Bone marrow (tissue), 2 donors: ENCODE data around the gene KIRREL3.
A peak's percentile ranks its signal among the peaks of the same experiment; 100 is the strongest.

Experiments used
- DNase-seq, 2 donors: peaks; one replicate each; lab custom pipeline; 2025; lab: John Stamatoyannopoulos, UW

KIRREL3 gene

GRCh38 chr11:126419801-126420697 lies 580.5 kb downstream of the KIRREL3 start:
- peak in 1 of 2 donors; percentile 40 for DNase-seq

GRCh38 chr11:126418887-126419286 lies 581.7 kb downstream of the KIRREL3 start:
- no peak for DNase-seq

DNA sequence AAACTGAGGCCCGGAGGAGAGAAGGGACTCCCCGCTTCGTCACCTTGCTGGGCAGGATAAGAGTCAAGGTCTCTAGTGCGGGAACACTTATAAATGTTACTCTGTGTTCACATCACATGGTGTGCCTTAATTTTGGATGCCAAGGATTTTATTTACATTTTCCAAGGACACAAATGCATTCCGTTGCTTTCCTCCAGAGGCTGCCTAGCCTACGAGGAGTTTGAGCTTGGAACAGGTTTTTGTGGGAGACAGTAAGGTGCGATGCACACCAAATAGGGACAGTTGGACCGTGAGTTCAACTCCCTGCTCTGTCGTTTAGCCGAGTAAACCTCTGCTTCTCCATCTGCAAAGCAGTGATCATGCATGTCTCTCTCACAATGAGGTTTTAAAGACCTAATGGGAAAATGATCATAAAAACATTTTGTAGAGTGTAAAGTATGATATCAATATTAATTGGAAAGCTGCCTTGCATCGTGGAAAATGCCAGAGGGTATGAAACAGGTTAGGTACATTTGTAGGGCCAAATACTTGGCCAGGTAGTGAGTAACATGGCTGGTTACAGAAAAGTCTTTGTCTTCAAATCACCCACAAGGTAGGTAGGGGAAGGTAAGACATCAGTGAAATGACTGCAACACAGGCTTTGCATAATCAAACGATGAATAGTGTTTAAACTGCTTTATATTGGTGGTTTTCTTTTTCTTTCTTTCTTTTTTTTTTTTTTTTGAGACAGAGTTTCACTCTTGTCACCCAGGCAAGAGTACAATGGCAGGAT lies 583.3 kb downstream of the KIRREL3 start:
- no peak for DNase-seq

DNA sequence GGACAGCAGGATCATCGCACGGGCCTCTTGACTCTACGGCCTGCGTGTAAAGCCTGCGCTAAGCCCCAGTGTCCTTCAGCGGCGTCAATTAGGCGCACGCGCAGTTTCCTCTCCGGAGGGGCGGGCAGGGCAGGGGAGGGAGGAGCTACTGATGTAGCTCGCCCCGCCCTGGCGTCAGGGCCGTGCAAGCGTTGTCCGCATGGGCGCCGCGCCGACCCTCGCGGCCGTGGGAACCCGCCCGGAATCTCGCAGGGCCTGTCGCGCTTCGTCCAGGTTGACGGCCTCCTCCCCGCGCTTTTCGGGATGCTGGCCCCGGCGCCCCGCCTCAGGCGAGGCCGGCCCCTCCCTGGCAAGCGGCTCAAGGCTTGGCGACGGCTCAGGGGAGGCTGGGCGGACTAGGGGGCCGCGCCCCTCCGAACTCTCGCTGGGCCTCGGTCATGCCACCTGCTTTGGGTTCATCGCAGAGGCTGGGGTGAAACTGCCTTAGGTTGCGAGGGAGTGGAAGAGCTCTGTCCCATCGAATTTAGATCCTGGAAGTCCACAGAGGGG lies 584.0 kb downstream of the KIRREL3 start:
- no peak for DNase-seq

DNA sequence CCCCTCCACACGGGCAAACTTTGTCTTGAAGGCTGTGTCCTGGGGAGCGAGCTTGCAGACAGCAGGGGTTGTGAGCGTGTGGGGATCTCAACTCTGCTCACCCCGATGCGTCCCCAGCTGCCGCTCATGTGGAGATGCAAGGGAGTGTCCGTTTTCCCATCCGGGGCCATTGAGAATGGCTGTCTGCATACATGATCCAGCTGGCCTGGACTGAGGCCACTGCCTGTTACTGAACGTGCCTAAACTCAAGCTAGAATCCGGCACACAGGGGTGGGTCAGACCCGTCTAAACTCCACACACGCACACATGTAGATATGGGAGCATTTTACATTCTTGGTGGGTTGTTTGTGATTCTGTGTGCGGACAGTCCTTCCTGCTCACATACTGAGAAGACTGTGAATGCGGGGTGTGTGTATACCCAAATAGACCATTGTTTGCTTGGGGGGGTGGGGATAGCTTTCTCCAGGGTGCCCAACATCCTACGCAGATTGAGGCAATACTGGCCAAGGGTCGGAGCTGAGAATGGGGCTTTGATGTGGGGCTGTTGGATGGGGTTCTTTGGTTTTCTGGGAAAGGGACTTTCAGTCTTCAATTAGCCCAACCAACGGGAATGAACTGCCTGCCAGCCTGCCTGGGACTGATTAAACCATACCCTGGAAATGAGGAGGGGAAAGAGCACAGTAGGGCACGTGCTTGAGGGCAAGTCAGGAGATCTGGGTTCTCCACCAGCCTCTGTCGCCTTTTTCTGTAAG lies 584.7 kb downstream of the KIRREL3 start:
- no peak for DNase-seq

DNA sequence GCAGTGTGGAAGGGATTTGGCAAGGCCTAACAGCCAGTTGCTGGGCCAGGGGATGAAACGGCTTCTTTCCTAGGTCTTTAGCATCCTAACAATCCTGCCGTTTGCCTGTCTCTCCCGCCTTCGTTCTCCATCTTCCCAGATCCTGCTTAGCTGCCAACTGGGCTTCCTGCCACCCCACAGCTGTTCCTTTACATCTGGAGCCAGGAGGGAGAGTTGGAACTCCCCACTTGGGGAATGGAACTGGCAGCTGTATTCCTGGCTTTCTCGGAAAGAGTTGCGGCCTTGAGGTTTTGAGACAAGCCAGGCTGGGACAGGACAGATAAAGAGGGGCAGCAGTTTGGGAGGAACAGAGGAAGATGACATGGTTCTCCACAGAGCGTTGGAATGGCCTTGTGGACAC lies 585.4 kb downstream of the KIRREL3 start:
- DNase-seq = no peak

GRCh38 chr11:126414615-126415014 lies 586.0 kb downstream of the KIRREL3 start:
- DNase-seq = no peak

- no peak for DNase-seq
These were observed 586.6 kb downstream of the KIRREL3 start for GRCh38 chr11:126413843-126414405.

GRCh38 chr11:126413426-126413825 lies 587.1 kb downstream of the KIRREL3 start:
- DNase-seq = no peak

- DNase-seq = no peak
These were observed 588.6 kb downstream of the KIRREL3 start for GRCh38 chr11:126411971-126412381.

GRCh38 chr11:126410649-126411048 lies 589.9 kb downstream of the KIRREL3 start:
- no peak for DNase-seq

DNA sequence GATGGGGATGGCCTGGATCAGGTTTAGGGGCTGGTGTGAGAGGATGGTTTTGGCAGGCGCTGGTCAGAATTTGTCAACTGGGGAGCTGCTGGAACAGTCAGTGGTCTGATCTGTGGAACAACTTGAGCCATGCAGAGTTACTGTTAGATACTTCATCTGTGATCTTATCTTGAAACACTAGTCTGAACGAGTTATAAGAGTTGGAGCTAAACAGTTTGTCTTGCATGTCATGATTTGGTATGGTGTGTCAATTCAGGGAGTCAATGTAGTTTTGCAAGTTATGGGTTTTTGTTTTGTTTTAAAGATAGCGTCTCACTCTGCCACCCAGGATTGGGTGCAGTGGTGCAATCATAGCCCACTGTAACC lies 591.0 kb downstream of the KIRREL3 start:
- no peak for DNase-seq

DNA sequence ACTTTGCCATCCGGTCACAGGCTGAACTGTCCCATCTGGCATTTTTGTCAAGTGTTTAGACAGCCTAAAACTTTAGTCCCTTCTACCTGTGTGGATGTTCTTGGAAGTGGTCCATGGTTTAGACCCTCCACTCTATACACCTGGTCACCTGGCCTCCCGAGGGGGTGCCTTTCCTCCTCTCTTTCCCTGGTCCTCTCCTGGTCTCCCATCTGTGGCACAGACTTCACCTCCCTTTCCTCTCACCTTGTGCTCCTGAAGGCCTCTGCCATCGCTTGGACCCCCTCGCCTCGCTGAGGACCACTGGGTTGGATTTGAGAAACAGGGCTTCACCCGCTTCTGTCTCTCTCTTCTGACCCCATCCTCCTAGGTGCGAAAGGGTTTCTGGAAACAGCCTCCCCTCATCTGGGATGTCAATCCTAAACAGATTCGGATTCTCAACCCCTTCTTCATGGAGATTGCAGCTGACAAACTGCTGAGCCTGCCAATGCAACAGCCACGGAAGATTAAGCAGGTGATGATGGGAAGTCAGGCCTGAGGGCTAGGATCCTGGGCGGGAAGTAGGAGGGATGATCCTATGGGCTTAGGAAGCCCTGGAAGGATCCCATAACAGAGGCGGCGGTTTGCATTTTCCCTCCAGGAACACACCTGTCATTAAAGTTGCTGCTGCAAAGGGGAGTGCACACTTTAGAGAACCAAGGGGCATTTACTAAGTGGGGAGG lies 591.5 kb downstream of the KIRREL3 start:
- DNase-seq = no peak

DNA sequence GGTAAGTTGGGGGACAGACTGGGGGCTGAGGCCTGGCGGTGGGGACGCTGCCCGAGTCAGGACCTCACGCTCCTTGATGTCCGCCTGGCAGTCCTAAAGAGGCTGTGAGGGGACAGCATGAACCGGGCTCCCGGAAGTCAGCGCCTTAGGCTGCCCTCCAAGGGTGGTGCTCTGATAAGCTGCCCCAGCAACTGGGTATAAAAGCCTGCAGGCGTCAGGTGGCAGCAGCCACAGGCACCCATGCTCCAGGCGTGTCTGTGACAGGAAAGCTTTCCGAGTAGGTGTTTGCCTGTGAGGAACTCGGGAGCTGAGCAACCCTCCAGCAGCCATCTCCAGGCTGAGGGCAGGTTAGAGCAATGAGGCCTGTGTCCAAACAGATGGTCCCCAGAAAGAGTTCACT lies 592.1 kb downstream of the KIRREL3 start:
- no peak for DNase-seq

GRCh38 chr11:126407682-126408288 lies 592.8 kb downstream of the KIRREL3 start:
- no peak for DNase-seq

DNA sequence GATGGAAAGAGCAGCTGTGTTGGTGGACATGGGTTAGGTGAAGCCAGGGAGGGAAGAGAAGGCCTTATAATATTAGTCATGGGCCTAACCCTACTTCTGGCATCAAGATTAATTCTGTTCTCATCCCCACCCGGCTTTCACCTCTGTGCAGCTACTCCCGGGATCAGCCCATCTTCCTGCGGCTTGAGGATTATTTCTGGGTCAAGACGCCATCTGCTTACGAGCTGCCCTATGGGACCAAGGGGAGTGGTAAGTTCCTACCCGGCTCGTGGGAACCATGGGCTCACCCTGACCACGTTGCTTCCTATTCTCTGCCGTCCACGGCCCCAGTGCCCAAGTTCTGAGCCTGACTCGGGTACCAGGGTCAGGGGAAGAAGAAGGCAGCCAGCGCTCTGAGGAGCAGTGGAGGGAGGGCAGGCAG lies 593.5 kb downstream of the KIRREL3 start:
- DNase-seq = no peak

GRCh38 chr11:126406368-126406767 lies 594.2 kb downstream of the KIRREL3 start:
- no peak for DNase-seq

- DNase-seq = no peak
These were observed 594.7 kb downstream of the KIRREL3 start for GRCh38 chr11:126405906-126406305.

DNA sequence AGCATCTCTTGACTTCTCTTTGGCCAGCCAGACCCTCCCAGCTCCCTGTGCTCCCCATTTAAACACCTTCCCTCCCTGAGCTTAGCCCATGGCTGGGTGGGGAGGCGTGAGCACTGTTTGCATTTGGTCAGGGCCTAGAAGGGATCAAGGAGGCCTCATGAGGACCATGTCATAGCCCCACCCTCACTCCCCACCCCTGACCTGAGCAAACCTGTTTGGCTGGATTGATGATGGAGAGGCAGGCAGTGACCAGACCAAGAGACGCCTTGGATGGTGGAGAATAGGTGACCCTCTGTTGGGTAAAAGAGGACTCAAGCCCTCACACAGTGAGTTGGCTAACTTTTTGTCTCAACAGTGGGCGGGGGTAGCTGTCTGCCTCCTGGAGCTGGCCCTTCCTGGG lies 595.2 kb downstream of the KIRREL3 start:
- no peak for DNase-seq

- no peak for DNase-seq
These were observed 596.2 kb downstream of the KIRREL3 start for GRCh38 chr11:126404367-126404766.

DNA sequence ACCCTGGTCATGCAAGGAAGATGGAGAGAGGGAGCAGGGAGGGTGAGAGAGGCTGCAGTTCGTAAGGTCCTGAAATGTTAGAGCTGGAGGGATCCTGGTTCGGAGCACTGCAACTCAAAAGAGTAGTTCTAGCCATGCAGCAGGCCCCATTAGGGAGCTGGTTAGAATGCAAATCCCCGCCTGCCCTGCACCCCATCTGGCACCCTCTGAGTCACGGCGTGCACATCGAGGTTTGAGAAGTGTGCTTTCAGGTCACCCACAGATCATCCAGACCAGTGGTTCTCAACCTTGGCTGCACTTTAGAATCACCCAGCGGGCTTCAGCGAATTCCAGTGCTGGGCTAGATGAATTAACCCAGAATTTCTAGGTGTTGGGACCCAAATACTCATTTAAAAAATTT lies 596.9 kb downstream of the KIRREL3 start:
- no peak for DNase-seq
